LNCaP clone FGC (cell line): Measurements from ENCODE around the gene MXI1.
"Not testable (repeated sequence)": the region's sequence is repeated elsewhere in the genome, so short reads cannot be mapped to it uniquely, and the experiment has no call there.

Source experiments
- DNase-seq: peaks from one replicate; pipeline ENCODE4 v3.0.0-alpha.2; 2011; ENCODE audit warnings: low read depth
- H3K4me3 ChIP-seq: 2 replicates; pipeline ENCODE4 v1.5.1; 2011; ENCODE audit warnings: mild to moderate bottlenecking, low read depth, low read length, control low read depth
- CTCF ChIP-seq: IDR thresholded peaks from 2 replicates; pipeline ENCODE4 v1.5.1; 2012; ENCODE audit warnings: mild to moderate bottlenecking; ENCODE audit not compliant: control insufficient read depth, insufficient read depth; ENCODE audit errors: extremely low read depth

MXI1 gene

GRCh38 chr10:110265573-110266193 lies 58.3 kb downstream of the MXI1 start:
- no peak for TF ChIP-seq CTCF
- no peak for DNase-seq
- no peak overlapping the region for H3K4me3 ChIP-seq

- TF ChIP-seq CTCF: no peak
- DNase-seq: no peak
- no peak overlapping the region for H3K4me3 ChIP-seq
Observed at GRCh38 chr10:110267276-110267675, 59.9 kb downstream of the MXI1 start.

DNA sequence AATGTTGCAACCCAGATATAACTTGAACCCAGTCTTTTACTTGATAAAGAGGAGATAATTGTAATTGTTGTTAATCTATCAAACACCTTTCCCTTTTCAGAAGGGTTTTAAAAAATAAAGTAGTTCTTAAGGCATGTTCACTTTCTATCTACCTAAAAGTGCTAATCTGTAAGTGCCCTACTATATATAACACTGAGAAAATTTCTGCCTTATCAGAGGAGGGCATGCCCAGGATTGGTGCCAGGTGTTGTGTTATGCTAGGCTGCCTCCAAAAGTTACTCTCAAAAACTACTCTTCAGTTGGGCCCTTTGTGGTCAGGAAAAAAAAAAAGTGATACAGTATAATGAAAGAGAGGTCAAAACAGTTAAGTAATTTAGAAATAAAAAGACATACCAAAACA lies 61.0 kb downstream of the MXI1 start:
- no peak overlapping the region for H3K4me3 ChIP-seq
- DNase-seq: no peak
- TF ChIP-seq CTCF: no peak

GRCh38 chr10:110268971-110269370 lies 61.6 kb downstream of the MXI1 start:
- peak overlapping the region; percentile 36; the same call in 1 of the 2 replicates for H3K4me3 ChIP-seq
- TF ChIP-seq CTCF: no peak

GRCh38 chr10:110269374-110270318 lies 62.2 kb downstream of the MXI1 start:
- H3K4me3 ChIP-seq: peak overlapping the region; percentile 36
- no peak for TF ChIP-seq CTCF
- peak; percentile 27 for DNase-seq

More at GRCh38 chr10:110268971-110269370, 61.6 kb downstream of the MXI1 start:
- no peak for DNase-seq

GRCh38 chr10:110272995-110273394 lies 65.6 kb downstream of the MXI1 start:
- DNase-seq, H3K4me3 ChIP-seq: not testable (repeated sequence)

GRCh38 chr10:110273474-110273873 lies 66.1 kb downstream of the MXI1 start:
- TF ChIP-seq CTCF: no peak
- no peak overlapping the region for H3K4me3 ChIP-seq
- DNase-seq: no peak
